ENCODE results near the gene CEPT1.

Gene CEPT1

DNA sequence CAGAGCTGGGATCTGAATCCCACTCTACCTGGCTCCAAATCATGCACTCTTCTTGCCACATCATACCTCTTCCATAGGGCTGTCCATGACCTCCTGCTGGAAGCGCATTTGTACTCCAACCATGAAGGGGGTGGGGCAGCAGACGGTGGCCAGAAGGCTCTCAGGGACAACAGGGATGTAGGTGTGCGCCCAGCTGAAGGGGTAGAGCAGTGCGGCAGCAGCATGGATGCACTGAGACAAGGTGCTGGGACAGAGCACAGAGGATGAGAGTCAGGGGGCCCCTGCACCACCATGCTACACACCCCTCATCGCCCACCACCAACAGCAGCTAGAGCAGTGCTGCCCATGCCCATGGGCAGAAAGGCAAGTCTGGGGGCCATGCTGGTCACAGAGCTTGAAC, 52.1 kb downstream of the CEPT1 start:
- no peak for DNase-seq

DNA sequence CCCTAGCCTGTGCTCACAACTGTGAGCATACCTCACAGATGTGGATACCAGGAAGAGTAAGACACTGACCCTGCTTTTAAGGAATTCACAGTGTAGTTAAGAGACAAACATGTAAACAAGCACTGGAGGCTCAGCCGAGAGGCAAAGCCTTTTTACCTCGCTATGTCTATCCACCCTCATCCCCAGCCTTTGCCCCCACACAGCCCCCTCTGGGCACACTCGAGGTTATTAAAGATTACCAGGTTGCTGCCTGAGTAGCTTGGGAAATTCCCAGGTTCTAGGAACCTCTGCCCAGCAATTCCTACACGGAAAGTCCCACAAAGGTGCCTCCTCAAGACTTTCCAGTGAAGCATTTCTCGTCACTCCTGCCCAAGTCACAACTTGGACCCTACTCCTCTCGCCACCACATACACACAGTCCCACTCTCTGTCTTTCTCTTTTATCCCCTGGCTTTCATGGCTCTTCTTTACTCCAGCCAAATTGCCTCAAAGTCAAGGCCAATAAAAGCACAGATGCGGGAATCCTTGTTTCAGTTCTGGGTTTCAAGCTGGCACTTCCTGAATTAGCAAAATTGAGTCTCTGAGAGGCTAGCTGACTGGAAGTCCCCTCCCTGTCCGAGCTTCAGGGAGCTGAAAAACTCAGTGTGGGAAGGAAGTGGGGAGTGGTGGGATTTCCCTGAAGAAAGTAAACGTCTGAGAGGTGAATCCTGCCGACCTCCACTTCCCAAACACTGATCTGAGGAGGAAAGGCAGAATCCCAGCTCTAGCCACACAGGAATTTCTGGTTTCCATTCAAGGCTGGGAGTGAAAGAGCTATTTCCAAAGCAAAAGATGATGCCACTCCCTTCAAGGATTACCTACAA, 52.9 kb downstream of the CEPT1 start:
- DNase-seq: peak in 5 of 56 donors; percentile 4 to 42 (median 35)

DNA sequence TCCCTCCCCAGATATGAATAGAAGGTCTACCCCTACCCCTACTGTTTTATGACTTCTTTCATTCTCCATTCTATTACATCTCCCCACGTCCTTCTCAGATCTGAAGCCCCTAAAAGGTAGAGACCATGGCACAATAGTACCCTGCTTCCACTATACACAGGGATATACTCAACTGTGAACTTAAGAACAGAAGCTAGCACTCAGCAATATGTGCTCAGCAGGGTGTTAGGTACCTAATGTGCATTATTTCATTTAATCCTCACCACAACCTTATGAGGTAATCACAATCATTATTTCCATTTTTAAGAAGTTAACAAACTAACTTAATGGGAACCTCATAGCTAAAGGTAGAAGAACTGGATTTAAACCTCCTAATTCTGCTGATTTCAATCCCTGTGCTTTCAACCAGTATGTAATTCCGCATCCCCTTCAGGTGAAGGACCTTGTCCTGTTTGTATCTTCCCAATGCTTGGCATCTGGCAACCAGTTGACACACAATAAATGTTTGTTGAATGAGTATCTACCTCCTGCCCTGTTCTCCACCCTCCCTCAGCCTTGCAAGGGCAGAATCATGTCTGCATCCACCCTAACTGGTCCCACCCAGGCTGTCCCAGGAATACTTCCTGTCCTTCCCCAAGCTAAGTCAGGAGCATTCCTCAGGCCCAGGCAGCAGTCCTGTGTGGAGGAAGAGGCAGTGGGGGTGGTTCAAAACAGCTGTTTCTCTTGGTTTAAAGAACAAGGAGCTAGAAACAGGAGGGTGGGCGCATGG, 53.9 kb downstream of the CEPT1 start:
- no peak for DNase-seq

DNA sequence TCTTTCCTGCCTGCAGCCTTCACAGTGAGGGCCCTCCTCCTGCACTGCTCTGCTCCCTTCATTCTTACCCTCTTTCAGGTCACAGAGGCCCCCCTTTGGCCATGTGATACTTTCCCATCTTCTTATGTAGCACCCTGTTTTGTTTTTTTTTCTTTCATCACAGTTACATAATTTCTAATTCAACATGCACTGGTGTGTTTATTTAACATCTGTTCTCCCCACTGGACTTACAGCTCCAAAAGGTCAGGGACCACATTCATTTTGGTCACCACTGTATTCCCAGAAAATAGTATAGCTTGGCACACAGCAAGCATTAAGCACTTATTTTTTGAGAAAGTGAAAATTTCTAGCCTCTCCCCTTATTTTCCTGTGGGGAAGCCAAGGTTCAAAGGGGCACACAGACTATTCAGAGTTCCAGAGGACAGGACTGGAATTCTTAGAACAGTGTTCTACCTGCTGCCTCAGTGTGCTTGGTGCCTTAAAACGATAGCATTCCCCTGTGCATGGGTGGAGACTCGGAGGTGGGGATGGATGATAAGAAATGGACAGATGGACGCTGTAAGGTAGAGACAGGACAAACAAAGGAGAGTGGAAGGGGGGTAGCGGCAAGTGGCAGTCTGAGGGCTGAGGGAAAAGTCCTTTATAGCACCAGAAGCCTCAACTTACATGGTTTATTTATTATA, 55.1 kb downstream of the CEPT1 start:
- no peak for DNase-seq

DNA sequence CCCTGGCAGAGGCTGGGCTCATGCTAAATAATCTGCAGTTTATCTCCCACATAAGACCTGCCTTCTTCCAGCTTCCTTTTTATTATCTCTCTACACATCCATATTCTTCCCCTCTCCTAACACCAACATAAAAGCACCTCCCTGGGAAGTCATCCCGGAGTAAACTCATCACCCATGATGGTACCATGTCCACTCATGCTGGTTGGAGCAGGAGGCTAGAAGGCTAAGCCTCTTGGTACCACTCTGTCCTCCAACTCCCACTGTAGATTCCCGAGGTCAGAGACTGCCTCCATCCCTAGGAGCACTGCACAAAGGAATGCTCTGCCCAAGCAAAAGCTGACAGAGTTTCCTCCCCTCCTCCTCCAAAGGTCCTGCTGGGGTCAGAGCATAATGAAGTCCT, 56.2 kb downstream of the CEPT1 start:
- no peak for DNase-seq

DNA sequence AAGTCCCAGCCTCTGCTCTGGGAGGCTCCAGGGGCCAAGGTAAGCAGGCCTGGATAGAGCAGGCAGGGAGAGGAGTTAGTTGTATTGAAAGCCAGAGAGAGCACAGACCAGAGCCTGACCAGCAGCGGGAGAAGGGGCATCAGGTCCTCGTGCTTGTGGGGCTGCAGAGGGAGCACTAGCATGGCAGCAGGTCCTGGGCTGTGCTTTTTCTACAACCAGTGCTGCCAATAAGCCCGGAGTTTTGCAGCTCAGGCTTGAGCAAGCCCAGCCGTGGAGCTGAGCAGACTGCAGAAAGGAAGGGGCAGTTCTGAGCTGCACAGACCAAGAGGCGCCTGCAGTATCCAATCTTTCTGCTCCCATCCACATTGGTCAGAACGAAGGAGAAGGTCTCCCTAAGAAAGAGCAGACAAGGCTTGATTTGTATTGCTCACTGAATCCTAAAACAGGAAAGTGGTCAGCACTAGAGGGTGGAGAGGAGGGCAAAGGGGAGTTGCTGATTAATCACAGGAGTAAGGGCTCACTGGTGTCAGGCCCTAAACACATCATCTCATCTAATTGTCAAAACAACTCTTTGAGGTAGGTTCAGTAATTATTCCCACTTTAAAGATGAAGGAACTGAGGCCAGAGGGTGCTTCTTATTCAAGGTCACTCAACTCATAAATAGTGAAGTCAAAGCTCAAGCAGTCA, 57.7 kb downstream of the CEPT1 start:
- no peak for DNase-seq

DNA sequence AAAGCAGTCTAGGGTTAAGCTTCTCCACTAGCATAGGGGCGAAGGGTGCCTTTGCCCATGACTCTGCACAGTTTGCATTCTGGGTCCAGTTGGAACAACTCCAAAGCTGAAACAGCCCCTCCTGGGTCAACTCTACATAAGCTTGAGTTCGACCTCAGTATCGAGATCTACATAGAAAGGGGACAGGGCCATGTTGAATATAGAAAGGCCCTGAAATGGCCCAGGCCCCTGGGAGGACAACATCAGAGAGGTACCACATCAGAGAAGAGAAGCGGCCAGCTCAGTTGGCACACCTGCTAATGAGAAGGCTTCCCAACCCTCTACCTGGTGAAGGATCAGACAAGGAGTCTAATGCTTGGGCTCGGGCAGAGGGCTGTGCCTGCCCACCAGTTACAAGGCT, 58.8 kb downstream of the CEPT1 start:
- DNase-seq: no peak

DNA sequence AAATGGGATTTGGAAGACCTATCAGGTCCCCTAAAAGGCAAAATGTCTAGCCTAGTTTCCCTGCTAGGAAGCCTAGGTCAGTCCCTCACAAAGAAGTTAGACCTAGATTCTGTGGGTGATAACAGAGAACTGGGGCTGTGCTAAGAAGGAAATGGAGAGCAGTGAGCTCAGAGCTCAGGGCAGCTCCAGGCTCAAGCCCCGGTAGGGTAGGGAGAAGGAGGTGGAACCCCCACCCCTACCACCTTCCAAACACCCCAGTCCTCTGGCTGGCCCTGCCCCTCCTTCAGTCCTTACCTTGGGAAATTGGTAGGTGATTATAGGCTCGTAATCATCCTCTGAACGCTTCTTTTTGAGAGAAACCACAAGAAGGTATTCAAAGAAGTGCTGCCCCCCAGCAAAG, 59.3 kb downstream of the CEPT1 start:
- DNase-seq: no peak

DNA sequence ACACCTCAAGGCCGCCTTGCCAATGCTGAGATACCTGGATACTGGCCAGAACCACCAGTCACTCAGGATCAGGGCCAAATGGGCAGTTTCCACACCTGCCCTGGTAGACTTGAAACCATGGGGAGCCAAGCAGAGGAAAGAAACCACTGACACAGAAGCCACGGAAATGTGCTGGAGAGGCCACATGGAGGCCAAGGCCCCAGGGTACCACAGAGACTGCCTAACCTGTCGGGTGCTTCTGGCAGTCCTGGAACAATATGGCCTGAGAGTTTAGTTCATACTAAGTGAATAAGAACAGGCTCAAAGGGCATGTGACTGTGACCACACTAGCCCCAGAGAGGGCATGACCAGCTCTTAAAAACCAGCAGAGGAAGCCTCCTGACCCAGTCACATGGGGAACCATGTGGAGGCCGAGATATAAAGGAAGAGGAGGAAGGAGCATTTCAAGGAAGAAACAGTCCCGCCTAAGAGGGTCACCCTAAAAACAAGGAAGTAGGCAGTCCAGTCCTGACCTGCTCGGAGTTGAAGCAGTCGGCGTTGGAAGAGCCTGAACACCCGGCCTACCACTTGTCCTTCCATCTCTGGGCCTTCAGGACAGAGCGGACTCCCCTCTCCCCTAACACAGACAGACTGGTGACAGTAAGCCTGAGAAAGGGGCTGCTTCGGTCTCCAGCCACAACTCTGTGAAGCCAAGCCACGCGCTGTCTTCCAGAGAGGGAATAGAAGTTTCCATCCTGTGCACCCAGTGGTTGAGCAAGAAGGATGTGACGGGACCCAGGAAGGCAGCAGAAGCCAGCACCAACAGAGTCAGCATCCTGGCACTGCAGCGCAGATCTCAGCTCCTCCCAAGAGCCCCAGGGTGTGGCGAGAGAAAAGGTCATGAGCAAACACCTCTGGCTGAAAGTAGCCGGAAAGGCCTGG, 60.1 kb downstream of the CEPT1 start, which contains the start of gene DENND2D:
TSS of gene DENND2D (minus strand) at position 766 of the 921 bp plus-strand sequence. CDS start at position 579, 187 bp downstream.
- DNase-seq: peak in 19 of 56 donors; percentile 6 to 75 (median 32)

DNA sequence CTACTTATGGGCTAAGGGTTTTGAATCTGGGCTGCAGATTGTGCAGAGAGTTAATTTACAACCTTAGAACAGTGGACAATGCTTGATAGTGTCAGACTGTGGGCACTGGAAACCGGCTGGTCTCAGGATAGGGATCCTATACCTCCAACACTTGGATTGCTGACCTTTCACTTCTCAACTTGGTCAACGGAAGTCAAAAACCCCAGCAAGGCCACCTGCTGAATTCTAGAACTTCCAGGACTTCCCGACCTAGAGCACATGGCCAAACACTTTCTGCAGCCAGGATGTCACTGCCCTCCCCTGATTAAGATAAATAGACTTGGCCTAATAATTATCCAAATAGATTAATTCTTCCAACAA, 60.8 kb downstream of the CEPT1 start:
- DNase-seq: no peak

DNA sequence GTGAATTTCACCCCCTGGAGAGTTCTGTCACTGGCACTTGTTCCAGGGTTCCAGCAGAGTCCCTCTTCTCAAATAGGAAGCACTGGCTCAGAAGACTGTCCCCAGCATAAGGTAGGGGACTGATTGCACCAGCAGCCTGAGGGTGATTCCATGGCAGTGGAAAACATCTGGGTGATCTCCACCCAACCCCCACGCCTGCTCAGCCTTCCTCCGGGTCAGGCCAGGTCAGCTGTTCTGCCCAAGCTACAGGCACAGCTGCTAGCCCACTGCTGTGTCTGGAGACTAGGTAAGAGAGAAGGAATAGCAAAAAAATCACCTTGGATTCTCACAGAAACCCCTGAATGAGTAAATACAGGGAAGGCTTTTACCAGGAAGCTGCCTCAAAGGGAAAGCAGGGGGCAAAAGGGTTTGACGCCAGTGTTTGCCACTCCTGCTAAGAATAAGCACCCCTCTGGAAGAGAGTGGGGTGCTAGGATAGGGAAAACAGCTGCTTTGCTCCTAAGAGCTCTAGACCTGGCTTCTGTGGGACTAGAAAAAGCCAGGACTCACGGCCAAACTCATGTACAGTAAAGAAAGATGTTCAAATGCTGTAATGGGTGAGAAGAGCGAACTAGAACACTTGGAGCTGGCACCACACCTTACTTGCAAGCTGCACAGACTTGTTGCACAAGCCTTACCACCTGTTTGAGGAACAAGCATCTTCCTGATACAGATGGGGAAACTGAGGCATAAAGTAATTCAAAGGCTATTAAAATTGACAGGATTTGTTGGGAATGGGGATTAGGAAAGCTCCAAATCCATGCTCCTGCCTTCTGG, 61.5 kb downstream of the CEPT1 start:
- no peak for DNase-seq

DNA sequence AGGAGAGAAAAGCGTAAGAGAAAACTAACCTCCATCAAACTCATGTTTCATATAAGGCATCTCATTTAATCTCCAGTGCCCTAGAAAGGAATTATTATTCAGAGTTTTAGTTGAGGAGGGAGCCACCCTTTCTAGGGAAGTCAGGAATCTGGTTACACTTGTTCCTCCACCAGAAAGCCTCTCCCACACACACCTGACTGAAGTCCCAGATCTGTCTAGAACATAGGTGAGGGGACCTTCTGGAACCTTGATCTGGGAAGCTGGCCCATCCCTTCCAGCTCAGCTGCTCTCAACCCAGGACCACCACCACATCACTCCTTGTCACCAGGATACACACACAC, 62.3 kb downstream of the CEPT1 start:
- no peak for DNase-seq

DNA sequence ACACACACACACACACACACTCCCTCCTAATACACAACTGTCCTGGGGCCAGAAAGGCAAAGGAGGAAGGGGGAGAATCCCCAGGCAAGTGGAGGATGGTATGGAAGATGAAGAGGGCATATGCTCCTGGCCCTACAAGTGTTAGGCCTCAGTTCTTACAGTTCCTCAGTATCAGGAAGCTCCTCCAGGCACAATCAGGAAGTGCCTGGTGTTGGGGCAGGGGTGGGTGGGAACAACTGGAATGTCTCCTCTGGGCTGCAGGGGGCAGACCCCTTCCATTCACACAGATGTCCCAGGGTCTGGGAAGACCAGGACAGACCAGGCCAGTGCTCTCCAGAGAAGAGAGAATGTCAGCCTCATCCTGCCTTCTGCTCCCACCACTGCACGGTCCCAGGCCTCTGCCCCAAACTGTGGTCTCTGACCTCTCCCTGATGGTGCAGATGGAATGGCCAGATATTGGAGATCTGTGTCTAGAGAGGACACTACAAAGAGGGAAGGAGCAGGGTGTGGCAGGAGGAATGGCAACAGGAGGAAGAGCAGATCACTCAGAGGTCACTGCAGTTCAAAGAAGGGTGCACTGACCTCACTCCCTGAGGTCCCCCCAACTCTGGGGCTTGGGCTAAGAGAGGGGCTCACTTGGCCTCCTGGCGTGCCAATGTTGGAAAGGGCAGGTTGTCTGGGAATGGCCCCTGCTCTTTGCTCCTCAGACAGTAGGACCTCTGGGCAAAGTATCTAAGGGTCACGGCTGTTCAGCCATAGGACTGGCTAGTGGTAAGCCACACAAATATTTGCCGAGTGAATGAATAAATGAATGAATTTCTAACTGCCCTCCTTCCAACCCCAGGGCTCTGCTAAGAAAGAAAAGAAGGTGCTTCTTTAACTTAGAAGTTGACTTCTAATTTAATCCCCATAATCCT, 62.9 kb downstream of the CEPT1 start:
- no peak for DNase-seq

DNA sequence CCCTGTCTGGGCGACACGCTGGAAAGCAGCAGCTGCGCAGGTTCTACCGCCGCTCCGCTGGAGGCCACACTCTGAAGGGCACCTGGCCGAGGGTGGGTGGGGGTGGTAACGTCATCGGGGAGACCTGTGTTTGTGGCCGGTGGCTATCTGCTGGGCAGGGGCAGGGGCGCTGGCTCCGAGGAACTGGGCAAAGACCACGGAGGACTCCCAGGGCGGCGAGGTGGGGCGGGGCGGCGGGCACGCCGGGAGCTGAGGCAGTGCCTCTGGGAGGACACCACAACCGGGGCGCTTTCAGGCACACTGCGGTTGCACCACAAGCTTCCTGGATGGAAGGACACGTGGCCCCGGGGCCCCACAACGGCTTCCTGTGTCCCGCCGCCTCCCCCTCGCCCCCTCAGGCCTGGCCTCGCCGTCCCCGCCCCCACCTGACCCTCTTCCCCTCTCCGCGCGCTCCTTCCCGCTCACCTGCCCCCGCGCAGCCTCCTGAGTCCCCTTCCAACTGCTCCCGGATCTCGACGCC, 63.7 kb downstream of the CEPT1 start:
- peak in 12 of 56 donors; percentile 9 to 62 (median 26) for DNase-seq

DNA sequence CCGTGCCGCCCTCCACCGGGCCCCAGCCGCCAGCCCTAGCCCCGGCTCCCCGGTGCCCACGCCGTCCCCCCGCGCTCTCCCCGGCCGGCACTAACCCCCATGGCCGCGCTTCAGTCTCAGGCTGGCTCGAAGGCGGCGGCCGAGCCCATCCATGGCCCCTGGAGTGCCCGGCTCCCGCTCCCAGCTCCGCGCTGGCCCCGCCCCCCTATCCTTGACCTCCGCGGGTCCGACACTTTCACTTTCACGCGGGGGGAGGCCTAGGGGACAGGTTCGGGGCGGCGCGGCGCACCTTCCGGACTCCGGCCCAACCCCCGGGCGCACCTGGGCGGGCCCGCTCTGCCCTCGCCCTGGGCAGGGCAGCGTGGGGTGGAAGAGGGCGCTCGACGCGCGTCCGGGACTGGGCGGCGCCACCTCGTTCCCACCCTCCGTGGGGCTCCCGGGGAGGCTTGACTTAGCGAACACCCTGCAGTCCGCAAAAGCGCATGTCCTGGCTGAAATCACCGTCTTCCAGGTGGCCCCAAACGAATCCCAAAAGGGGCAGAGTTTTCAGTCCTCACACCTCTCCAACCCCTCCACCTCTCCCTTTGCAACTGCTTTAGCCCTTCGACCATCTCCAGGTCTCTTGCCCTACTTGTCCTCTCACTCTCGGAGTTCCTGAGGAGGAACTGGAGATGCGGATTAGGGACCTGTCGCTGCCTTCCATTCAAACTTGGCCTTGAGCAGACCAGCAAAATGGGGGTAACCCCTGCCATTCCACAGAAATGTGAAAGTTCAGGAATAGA, 64.4 kb downstream of the CEPT1 start:
- peak in 2 of 56 donors; percentile 32 to 62 for DNase-seq

DNA sequence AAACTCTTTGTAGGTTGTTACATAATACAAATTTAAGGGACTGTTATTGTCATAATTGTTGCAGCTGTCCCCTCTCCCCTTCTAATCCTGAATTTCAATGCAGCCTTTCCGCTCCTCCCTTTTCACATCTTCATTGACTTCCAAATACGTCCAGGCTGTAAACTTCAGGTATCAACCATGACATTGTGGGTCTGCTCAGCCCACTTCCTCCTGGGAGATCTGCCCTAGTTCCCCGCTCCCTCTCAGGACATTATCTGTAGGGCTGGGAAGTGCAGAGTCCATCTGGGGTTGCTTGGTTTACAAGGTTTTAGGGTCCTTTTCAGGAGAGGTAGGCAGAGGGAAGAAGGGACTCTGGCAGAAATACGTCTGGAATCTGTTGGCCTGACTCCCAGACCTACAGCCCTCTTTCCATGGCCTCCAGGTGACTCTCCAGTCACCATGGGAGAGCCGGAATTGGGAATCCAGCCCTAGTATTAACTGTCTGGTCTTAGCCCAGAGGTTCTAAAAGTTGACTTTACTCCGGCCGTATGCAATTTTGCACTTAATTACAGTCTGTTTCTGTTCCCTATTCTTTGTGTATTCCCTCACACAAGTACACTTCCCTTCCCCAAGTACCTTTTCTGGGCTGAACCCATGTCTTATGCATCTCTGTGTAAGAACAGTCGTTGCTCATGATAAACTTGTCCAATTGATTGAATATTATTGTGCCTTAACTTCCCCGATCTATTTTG, 65.1 kb downstream of the CEPT1 start:
- no peak for DNase-seq

DNA sequence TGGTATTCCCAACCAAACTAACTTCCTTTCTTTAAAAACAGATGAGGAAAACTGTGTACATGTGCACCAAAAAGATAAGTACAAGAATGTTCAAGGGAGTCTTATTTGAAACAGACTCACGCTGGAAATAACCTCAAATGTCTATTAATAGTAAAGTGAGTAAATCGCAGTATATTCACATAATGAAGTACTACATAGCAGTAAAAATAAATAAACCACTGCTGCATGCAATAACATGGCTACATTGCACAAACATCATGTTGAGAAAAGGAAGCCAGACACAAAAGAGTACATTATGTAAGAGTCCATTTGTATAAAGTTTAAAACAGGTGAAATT, 65.7 kb downstream of the CEPT1 start:
- DNase-seq: no peak
